IMR-90 (cell line): ENCODE measurements around the gene PABPC1L. TPM values are rescaled to one million over a fixed set of nuclear protein-coding genes. Genes with fewer than 3 reads are reported as not detected.

Source experiments
- polyA plus RNA-seq, 3 experiments: library from polyadenylated mRNA; depleted of rRNA; stranded (reverse); fragments of >200 nt; gene quantifications; 2 replicates each; pipeline ENCODE4 v1.2.3, GENCODE V29; 2012; ENCODE audit warnings: low replicate concordance in 1 of 3
- total RNA-seq: library from RNA; depleted of rRNA; stranded (reverse); fragments of >200 nt; gene quantifications from 2 replicates; pipeline ENCODE4 v1.2.3, GENCODE V29; 2012; rRNA removed

Gene PABPC1L
- total and polyA plus RNA-seq, 2 of the 4 experiments (the other 2 are of a cell fraction): 6.1 to 82.4 TPM

Other genes starting within 250 kb of the PABPC1L start
- not detected in 2 replicates for gene CCN5, start 194.7 kb upstream of the PABPC1L start, total RNA-seq
- not detected in 2 replicates for gene CCN5, start 194.7 kb upstream of the PABPC1L start, polyA plus RNA-seq (2012; rRNA removed)
- gene KCNK15, start 164.2 kb upstream of the PABPC1L start, total RNA-seq: not detected in 2 replicates
- not detected in 2 replicates for gene KCNK15, start 164.2 kb upstream of the PABPC1L start, polyA plus RNA-seq (2012; rRNA removed)
- not detected in 2 replicates for gene RIMS4, start 99.5 kb upstream of the PABPC1L start, total RNA-seq
- not detected in 2 replicates for gene RIMS4, start 99.5 kb upstream of the PABPC1L start, polyA plus RNA-seq (2012; rRNA removed)
- gene YWHAB, start 24.4 kb upstream of the PABPC1L start, total RNA-seq: 78.0 and 120 TPM in 2 replicates
- gene YWHAB, start 24.4 kb upstream of the PABPC1L start, polyA plus RNA-seq (2012; rRNA removed): 94.7 and 102 TPM in 2 replicates
- gene TOMM34, start 50.3 kb downstream of the PABPC1L start, total RNA-seq: 82.8 and 97.5 TPM in 2 replicates
- gene TOMM34, start 50.3 kb downstream of the PABPC1L start, polyA plus RNA-seq (2012; rRNA removed): 98.2 and 101 TPM in 2 replicates
- gene STK4, start 56.5 kb downstream of the PABPC1L start, total RNA-seq: 22.2 and 30.0 TPM in 2 replicates
- gene STK4, start 56.5 kb downstream of the PABPC1L start, polyA plus RNA-seq (2012; rRNA removed): 8.3 and 10.2 TPM in 2 replicates
- gene KCNS1, start 191.1 kb downstream of the PABPC1L start, total RNA-seq: 0.54 and 0.56 TPM in 2 replicates
- 0.46 and 0.62 TPM in 2 replicates for gene KCNS1, start 191.1 kb downstream of the PABPC1L start, polyA plus RNA-seq (2012; rRNA removed)
- not detected in 2 replicates for gene WFDC5, start 205.1 kb downstream of the PABPC1L start, total RNA-seq
- gene WFDC5, start 205.1 kb downstream of the PABPC1L start, polyA plus RNA-seq (2012; rRNA removed): not detected in 2 replicates
- gene WFDC12, start 214.4 kb downstream of the PABPC1L start, total RNA-seq: not detected in 2 replicates
- gene WFDC12, start 214.4 kb downstream of the PABPC1L start, polyA plus RNA-seq (2012; rRNA removed): not detected in 2 replicates